Cerebellar nuclear complex (tissue), 1 donor: ENCODE results near the gene UBE2E2.

ENCODE experiments used
- DNase-seq, 2 experiments: peaks; one replicate each; lab custom pipeline; 2025; lab: John Stamatoyannopoulos, UW

The UBE2E2 gene

GRCh38 chr3:23537101-23537551 lies 334.0 kb downstream of the UBE2E2 start:
- DNase-seq = no peak

DNA sequence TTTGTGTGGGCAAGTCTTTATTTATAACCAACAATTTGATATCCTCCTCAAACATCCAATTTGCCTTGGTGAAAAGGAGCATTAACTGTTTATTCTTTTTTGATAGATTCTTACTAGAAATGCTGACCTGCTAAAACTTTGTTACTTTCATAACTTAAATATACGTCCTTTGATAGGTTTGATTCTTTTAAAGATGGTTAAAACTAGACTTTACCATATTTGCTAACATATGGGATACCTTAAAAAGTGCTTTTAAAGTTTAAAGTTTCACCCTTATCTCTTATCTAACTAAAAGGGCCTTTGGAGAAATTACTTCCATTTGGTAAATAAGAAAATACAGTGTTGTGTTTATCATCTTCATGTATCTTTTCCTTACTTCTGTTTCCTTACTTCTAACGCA lies 336.1 kb downstream of the UBE2E2 start:
- DNase-seq = no peak

DNA sequence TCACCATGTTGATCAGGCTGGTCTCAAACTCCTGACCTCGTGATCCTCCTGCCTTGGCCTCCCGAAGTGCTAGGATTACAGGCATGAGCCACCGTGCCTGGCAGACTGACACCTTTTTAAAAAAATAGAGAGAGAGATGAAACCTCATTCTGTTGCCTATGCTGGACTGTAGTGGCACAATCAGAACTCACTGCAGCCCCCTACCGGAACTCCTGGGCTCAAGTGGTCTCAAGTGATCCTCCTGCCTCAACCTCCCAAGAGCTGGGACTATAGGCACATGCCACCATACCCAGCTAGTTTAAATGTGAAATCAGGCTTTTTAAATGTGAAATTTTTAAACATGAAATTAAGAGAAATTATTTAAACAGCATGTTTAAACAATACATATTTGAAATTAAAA lies 337.5 kb downstream of the UBE2E2 start:
- no peak for DNase-seq

- DNase-seq = no peak
Measured at GRCh38 chr3:23542079-23542478, 339.0 kb downstream of the UBE2E2 start.

DNA sequence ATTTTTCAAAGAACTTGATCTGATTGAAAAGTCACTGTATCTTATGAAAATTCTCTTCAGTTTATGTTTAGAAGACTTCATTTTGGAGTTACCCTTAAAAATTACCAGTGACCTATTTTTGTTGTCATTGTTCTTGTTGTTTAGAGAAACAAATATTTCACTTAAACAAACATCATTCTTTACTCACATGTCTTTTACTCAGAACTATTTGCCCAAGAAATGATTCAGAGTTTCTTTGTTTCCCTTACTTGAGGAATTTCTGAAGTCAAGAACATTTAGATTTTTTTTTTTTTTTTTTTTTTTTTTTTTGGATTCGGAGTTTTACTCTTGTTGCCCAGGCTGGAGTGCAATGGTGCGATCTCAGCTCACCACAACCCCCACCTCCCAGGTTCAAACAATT lies 343.1 kb downstream of the UBE2E2 start:
- DNase-seq = no peak

DNA sequence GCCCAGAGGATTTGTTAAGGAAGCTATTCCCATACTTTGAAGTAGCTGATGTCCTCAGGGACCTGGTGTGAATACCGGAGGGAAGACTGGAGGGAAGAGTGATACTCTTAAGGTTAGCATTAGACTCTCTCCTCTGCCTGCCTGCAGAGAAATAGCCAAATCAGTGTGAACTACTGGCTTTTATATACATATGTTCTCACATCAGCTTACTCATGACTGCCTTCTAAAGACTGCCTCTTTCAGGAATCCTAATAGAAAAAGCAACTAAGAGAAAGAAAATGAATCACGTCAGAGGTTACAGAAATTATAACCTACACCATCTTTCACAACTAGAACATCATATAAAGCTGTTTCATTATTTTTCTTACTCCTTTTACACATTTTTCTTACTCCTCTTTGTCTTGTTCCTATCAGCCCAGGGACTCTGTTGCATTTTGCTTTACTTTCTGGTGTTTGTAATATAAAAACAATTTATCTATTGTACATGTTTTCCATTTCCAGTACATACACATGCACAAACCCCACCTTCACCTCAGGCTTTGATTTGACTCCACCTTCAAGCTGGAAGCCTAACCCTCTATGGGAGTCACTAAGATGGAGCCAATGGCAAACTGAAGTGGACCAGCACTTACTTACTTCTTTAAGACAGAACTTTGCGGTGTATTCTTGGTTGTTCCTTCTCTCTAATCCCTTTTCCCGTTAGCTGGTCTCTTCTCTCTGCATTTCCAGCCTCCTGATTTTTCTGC lies 345.0 kb downstream of the UBE2E2 start:
- DNase-seq = no peak

- no peak for DNase-seq
Measured at GRCh38 chr3:23548706-23549105, 345.6 kb downstream of the UBE2E2 start.

- DNase-seq = no peak
Measured at GRCh38 chr3:23549148-23549910, 346.2 kb downstream of the UBE2E2 start.

GRCh38 chr3:23550402-23550801 lies 347.3 kb downstream of the UBE2E2 start:
- no peak for DNase-seq

DNA sequence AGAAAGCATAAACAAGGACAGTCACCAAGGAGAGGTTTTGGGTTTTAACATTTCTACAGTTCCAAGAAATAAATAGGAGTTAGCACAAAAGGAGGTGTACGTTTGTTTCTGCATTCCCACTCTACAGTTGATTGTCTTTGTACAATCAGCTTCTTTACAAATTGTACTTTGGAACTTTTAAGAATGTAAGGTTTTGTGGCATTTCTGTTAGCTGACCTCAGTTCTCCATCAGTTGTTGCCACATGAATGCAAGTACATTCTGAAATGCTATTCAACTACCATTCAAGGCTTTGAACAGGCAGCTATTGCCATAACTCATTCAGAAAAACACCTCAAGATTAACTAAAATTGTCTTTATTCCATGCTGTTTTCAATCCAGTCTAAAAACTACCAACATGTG lies 349.4 kb downstream of the UBE2E2 start:
- DNase-seq = no peak

- DNase-seq = no peak
Measured at GRCh38 chr3:23553353-23553752, 350.2 kb downstream of the UBE2E2 start.

DNA sequence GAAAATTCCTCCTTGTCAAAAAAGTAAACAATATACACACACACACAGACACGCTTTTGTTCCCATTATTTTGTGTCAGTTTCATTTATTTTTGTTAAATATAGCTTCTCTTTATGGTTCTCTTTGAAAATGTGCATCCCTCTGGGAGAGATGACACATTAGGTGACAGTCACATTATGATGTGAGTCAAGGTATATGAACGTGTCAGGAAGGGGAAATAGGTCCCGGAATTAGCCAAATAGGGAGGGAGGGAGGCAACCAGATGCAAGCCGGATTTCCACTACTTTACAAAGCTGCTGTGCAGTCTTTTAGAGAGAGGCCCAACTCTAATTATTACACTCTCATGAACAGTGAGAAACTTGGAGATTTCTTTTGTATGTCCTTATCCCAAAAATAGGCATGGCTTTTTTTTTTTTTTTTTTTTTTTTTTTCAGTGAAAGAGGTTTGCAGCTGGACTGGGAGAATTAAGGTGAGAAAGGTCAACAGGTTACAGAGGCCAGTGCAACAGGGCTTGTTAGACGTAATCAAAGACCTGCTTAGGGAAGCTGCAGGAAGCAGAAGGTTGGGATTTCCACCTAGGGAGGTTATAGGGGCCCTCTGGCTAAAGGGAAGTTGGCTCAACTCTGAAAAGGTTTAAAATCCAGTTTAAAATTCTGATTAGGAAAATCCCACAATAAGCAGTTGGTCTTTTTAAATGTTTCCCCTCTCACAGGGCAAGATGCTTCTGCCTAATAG lies 362.1 kb downstream of the UBE2E2 start:
- no peak for DNase-seq

DNA sequence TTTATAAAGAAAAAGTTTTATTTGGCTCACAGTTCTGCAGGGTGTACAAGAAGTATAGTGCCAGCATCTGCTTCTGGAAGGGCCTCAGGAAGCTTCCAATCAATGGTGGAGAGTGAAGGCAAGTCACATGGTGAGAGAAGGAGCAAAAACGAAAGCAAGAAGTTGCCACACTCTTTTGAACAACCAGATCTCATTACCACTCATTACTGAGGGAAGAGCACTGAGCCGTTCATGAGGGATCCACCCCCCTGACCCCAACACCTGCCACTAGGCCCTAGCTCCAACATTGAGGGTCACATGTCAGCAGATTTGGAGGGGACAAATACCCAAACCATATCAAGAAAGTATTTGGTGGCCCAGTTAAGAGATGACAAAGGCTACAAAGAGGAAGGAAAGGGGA lies 363.4 kb downstream of the UBE2E2 start:
- DNase-seq = no peak

DNA sequence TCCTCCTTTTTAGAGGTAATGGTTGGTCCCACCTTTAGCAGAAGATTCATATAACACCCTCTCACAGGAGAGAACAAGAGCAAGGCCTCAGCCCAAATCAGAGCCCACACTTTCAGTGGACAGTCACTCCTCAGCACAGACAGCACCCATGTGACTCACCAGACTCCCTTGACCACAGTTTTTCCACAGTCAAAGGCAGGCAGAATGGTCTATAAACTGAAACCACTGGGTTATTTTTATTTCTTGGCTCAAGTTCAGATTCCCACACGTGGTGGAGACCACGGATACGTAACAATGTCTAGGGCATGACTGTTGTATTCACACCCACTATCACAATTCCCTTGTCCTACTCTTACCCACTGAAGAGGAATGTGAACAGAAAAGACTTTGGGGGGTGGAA lies 364.8 kb downstream of the UBE2E2 start:
- DNase-seq = no peak

DNA sequence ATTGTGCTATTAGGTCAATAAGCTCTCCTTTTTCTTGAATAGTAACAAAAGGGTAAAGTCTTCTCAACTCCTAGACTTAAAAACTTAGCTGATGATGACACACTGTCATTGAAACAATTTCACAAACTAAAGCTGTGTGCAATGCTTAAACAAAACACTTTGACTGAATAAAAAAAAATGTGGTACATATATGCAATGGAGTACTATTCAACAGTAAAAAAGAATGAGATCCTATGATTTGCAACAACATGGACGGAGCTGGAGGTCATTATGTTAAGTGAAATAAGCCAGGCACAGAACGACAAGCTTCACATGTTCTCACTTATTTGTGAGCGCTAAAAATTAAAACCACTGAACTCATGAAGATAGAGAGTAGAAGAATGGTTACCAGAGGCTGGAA lies 370.7 kb downstream of the UBE2E2 start:
- no peak for DNase-seq

- no peak for DNase-seq
Measured at GRCh38 chr3:23574822-23575315, 371.7 kb downstream of the UBE2E2 start.

- no peak for DNase-seq
Measured at GRCh38 chr3:23575697-23576096, 372.6 kb downstream of the UBE2E2 start.

- DNase-seq = no peak
Measured at GRCh38 chr3:23576379-23576959, 373.3 kb downstream of the UBE2E2 start.

- DNase-seq = no peak
Measured at GRCh38 chr3:23580096-23580713, 377.1 kb downstream of the UBE2E2 start.

DNA sequence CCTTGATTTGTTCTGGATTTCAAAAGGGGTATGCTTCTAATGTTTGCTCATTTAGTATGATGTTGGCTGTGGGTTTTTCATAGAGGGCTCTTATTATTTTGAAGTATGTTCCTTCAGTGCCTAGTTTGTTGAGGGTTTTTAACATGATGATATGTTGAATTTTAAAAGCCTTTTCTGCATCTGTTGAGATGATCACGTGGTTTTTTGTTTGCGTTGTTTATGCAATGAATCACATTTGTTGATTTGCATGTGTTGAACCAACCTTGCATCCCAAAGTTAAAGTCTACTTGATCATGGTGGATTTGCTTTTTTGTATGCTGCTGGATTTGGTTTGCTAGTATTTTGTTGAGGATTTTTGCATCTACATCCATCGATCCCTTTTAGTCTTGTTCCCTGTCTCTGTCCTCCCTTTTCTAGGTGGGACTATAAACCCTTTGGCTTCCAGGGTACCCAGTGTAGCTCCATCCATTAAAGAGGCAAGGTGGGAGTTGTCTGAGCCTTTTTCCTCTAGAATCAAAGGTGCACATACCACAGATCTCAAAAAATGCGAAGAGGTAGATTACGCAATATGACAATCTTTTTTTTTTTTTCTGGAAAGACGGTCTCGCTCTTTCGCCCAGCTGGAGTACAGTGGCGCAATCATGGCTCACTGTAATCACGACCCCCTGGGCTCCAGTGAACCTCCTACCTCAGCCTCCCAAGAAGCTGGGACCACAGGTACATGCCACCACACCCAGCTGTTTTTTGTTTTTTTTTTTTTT lies 381.0 kb downstream of the UBE2E2 start:
- no peak for DNase-seq

DNA sequence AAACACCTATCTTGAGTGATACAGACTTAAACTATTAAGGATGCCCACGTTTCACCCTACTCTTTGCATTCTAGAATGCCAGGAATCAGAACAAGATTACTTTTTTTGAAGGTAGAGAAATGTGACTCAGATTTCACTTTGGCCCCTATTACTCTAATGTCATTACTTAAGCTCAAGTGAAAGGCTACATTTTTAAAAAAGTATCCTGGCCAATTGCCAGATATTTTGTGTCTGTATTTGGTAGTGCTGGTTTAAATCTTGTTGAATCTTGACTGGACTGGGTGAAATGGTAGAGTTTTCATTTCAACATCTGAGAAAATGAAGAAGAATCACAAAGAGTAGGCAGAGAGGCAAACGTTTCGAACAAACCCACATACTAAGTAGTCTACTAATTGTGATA lies 384.4 kb downstream of the UBE2E2 start:
- DNase-seq = no peak
